Hindlimb muscle (tissue), 1 donor: ENCODE measurements around the gene P3H2. TPM values are rescaled to one million over a fixed set of nuclear protein-coding genes. Genes with fewer than 3 reads are reported as not detected.

Source experiments
- DNase-seq: peaks from one replicate; pipeline ENCODE4 v3.0.0-alpha.2; 2013
- polyA plus RNA-seq: library from polyadenylated mRNA; unstranded; fragments of 120-200 nt; gene quantifications from one replicate; pipeline ENCODE4 v1.2.1, GENCODE V29; 2013; ENCODE audit not compliant: insufficient read length

Gene P3H2
- polyA plus RNA-seq, 1 donor = 63.2 TPM

GRCh38 chr3:189942948-189943347 is 177.7 kb downstream of the P3H2 start:
- no peak for DNase-seq

- no peak for DNase-seq
Measured at GRCh38 chr3:189941679-189942078, 179.0 kb downstream of the P3H2 start.

- no peak for DNase-seq
Measured at GRCh38 chr3:189941125-189941524, 179.6 kb downstream of the P3H2 start.

GRCh38 chr3:189937302-189938127 is 183.2 kb downstream of the P3H2 start:
- DNase-seq = no peak

- no peak for DNase-seq
Measured at GRCh38 chr3:189936201-189936945, 184.3 kb downstream of the P3H2 start.

GRCh38 chr3:189927975-189928895 is 192.5 kb downstream of the P3H2 start:
- DNase-seq = no peak

GRCh38 chr3:189921770-189922169 is 198.9 kb downstream of the P3H2 start:
- DNase-seq = no peak

GRCh38 chr3:189914799-189915198 is 205.9 kb downstream of the P3H2 start:
- no peak for DNase-seq

- DNase-seq = no peak
Measured at GRCh38 chr3:189911001-189911400, 209.7 kb downstream of the P3H2 start.

GRCh38 chr3:189909573-189909972 is 211.1 kb downstream of the P3H2 start:
- no peak for DNase-seq

GRCh38 chr3:189909139-189909538 is 211.6 kb downstream of the P3H2 start:
- DNase-seq = no peak

- no peak for DNase-seq
Measured at GRCh38 chr3:189908646-189909045, 212.1 kb downstream of the P3H2 start.

GRCh38 chr3:189907803-189908202 is 212.9 kb downstream of the P3H2 start:
- DNase-seq = no peak

Other genes with a start within 250 kb of the P3H2 start
- gene CLDN1, start 201.5 kb upstream of the P3H2 start, polyA plus RNA-seq = 2.5 TPM